K562 (cell line): ENCODE measurements around the gene SLC4A5. TPM values are rescaled to one million over a fixed set of nuclear protein-coding genes. Genes with fewer than 3 reads are reported as not detected.

ENCODE experiments used
- CEBPB ChIP-seq: fragments of 450-650 bp; IDR thresholded peaks from 2 replicates; pipeline ENCODE4 v1.6.1; 2016; ENCODE audit warnings: missing genetic modification characterization, missing compliant biosample characterization
- CREM ChIP-seq: IDR thresholded peaks from 2 replicates; pipeline ENCODE4 v1.6.1; 2014; ENCODE audit warnings: antibody characterized with exemption, low read depth
- HEY1 ChIP-seq: fragments of 250-450 bp; sonication (Bioruptor Pico); IDR thresholded peaks from 2 replicates; pipeline ENCODE4 v1.5.0; 2020; ENCODE audit warnings: mild to moderate bottlenecking, moderate library complexity, borderline replicate concordance
- NFATC3 ChIP-seq: fragments of 450-650 bp; IDR thresholded peaks from 2 replicates; pipeline ENCODE4 v1.6.1; 2017; ENCODE audit warnings: mild to moderate bottlenecking
- PCBP1 ChIP-seq: fragments of 200-400 bp; formaldehyde crosslinking; IDR thresholded peaks from 2 replicates; pipeline ENCODE4 v1.6.1; 2018; ENCODE audit warnings: mild to moderate bottlenecking, low read depth, low read length; ENCODE audit not compliant: poor library complexity, severe bottlenecking
- RAD21 ChIP-seq, 2 experiments: fragments of 250-450 bp in 1 of 2; fragments of 450-650 bp in 1 of 2; sonication (Bioruptor Pico) in 1 of 2; formaldehyde crosslinking in 1 of 2; IDR thresholded peaks in 1 of 2; conservative IDR thresholded peaks in 1 of 2; 2 replicates each; pipeline versions ENCODE4 v1.4.0 to v1.8.0; 2020 to 2022; ENCODE audit warnings: mild to moderate bottlenecking in 2 of 2, moderate library complexity in 1 of 2
- RBFOX2 ChIP-seq: fragments of 200-400 bp; formaldehyde crosslinking; IDR thresholded peaks from 2 replicates; pipeline ENCODE4 v1.6.1; 2017; ENCODE audit warnings: low read depth, mild to moderate bottlenecking, low read length, moderate library complexity
- SMARCC2 ChIP-seq: fragments of 450-650 bp; IDR thresholded peaks from 2 replicates; pipeline ENCODE4 v1.6.1; 2017; ENCODE audit warnings: antibody characterized with exemption, moderate library complexity, mild to moderate bottlenecking, low read depth
- TAF1 ChIP-seq: IDR thresholded peaks from 2 replicates; pipeline ENCODE4 v1.6.1; 2011; ENCODE audit warnings: mild to moderate bottlenecking, low read length, moderate library complexity; ENCODE audit not compliant: insufficient read depth, control insufficient read depth, severe bottlenecking; ENCODE audit errors: extremely low read depth
- THRB ChIP-seq: fragments of 450-650 bp; formaldehyde crosslinking; conservative IDR thresholded peaks from 2 replicates; pipeline ENCODE4 v1.4.0; 2022; ENCODE audit warnings: mild to moderate bottlenecking, missing genetic modification characterization
- TRIM25 ChIP-seq: fragments of 450-650 bp; IDR thresholded peaks from 2 replicates; pipeline ENCODE4 v1.7.0; 2016; ENCODE audit warnings: borderline replicate concordance
- USF2 ChIP-seq: sonication (generic); formaldehyde crosslinking; IDR thresholded peaks from 2 replicates; pipeline ENCODE4 v1.5.0; 2020; ENCODE audit warnings: missing genetic modification reagents
- YY1 ChIP-seq, 3 experiments: IDR thresholded peaks; 2 replicates each; pipeline ENCODE4 v1.6.1; 2011; ENCODE audit warnings: low read length in 2 of 3, mild to moderate bottlenecking in 2 of 3, moderate library complexity in 2 of 3, borderline replicate concordance in 1 of 3, control low read depth in 1 of 3, low read depth in 1 of 3; ENCODE audit not compliant: insufficient read depth in 3 of 3, insufficient replicate concordance in 2 of 3, control insufficient read depth in 1 of 3, insufficient read length in 1 of 3; ENCODE audit errors: extremely low read depth in 1 of 3
- ZNF146 ChIP-seq: IDR thresholded peaks from one replicate; pipeline ENCODE4 v1.6.1; 2018; ENCODE audit warnings: missing compliant biosample characterization; ENCODE audit not compliant: unreplicated experiment
- ZNF311 ChIP-seq: fragments of 250-450 bp; sonication (Bioruptor Pico); IDR thresholded peaks from 2 replicates; pipeline ENCODE4 v1.4.0; 2020; ENCODE audit warnings: mild to moderate bottlenecking, moderate library complexity
- ZNF507 ChIP-seq: conservative IDR thresholded peaks from 2 replicates; pipeline ENCODE4 v1.6.1; 2017; ENCODE audit warnings: missing genetic modification characterization, missing compliant biosample characterization
- ZNF785 ChIP-seq: fragments of 250-450 bp; sonication (Bioruptor Pico); IDR thresholded peaks from 2 replicates; pipeline ENCODE4 v1.4.0; 2020; ENCODE audit warnings: mild to moderate bottlenecking
- polyA plus RNA-seq, 8 experiments: library from polyadenylated mRNA; depleted of rRNA in 4 of 8; stranded (reverse) in 5 of 8; unstranded in 3 of 8; fragments of >200 nt; fragmentation: Nextera tagmentation in 2 of 8; fragmentation: Illumina TruSeq in 1 of 8; extraction: Ambion mirVana in 2 of 8; extraction: Trizol in 1 of 8; gene quantifications; 2 replicates each; pipeline versions ENCODE4 v1.2.1 to v1.2.3, GENCODE V29; 2011 to 2014; ENCODE audit warnings: inconsistent platforms in 1 of 8, missing spikeins in 1 of 8
- total RNA-seq, 7 experiments: library from RNA; depleted of rRNA in 6 of 7; stranded (reverse); fragments of >200 nt in 6 of 7; fragmentation: Illumina TruSeq in 2 of 7; extraction: Trizol in 2 of 7; gene quantifications; 2 replicates each; pipeline versions ENCODE4 v1.2.1 to v1.2.3, GENCODE V29; 2011 to 2021; ENCODE audit warnings: low replicate concordance in 1 of 7
- TF ChIP-seq, protein P1 (sequence below): sonication (generic); formaldehyde crosslinking; IDR thresholded peaks from 2 replicates; pipeline ENCODE4 v1.8.1; 2023; ENCODE audit warnings: mild to moderate bottlenecking, missing genetic modification reagents
- TF ChIP-seq, protein P2 (sequence below), 2 experiments: fragments of 250-450 bp in 1 of 2; fragments of 450-650 bp in 1 of 2; sonication (Bioruptor Pico) in 1 of 2; IDR thresholded peaks; 2 replicates each; pipeline versions ENCODE4 v1.6.1 to v1.8.0; 2016 to 2021; ENCODE audit warnings: mild to moderate bottlenecking in 2 of 2, moderate library complexity in 2 of 2, missing compliant biosample characterization in 1 of 2, missing genetic modification characterization in 1 of 2

The SLC4A5 gene
- total and polyA plus RNA-seq, 9 of the 15 experiments (the other 6 are each of a cell fraction or from before 2014, with no cell fraction given), result 0.03 to 0.77 (median 0.14) TPM; not detected in 1

GRCh38 chr2:74197049-74197448 lies 146.2 kb downstream of the SLC4A5 start (continued):
- TF ChIP-seq, protein P1, sequence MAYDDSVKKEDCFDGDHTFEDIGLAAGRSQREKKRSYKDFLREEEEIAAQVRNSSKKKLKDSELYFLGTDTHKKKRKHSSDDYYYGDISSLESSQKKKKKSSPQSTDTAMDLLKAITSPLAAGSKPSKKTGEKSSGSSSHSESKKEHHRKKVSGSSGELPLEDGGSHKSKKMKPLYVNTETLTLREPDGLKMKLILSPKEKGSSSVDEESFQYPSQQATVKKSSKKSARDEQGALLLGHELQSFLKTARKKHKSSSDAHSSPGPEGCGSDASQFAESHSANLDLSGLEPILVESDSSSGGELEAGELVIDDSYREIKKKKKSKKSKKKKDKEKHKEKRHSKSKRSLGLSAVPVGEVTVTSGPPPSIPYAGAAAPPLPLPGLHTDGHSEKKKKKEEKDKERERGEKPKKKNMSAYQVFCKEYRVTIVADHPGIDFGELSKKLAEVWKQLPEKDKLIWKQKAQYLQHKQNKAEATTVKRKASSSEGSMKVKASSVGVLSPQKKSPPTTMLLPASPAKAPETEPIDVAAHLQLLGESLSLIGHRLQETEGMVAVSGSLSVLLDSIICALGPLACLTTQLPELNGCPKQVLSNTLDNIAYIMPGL (CRISPR knock-in tag), result no peak
- TF ChIP-seq TRIM25, result no peak
- TF ChIP-seq, protein P2, sequence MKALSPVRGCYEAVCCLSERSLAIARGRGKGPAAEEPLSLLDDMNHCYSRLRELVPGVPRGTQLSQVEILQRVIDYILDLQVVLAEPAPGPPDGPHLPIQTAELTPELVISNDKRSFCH (CRISPR knock-in tag; IDR thresholded peaks at IDR 0.05), result no peak
- TF ChIP-seq, protein P2 (tag; IDR thresholded peaks at IDR 0.05), result peak; percentile 80
- no peak for TF ChIP-seq THRB (CRISPR knock-in tag)
- TF ChIP-seq CEBPB (tag), result no peak
- TF ChIP-seq CREM, result no peak
- no peak for TF ChIP-seq ZNF311 (CRISPR knock-in tag)
- no peak for TF ChIP-seq ZNF785
- peak; percentile 75 for TF ChIP-seq USF2
- no peak for TF ChIP-seq SMARCC2
- TF ChIP-seq TAF1, result no peak
- no peak for TF ChIP-seq NFATC3
- TF ChIP-seq RBFOX2, result 0 out of 2 replicates have a peak, but pooled peaks have one; percentile 40
- no peak for TF ChIP-seq RAD21 (CRISPR knock-in tag; conservative IDR thresholded peaks at IDR 0.05 in 1 of 2, IDR thresholded peaks at IDR 0.05 in 1 of 2)
- TF ChIP-seq YY1 (IDR thresholded peaks at IDR 0.05; ENCODE audit: borderline replicate concordance in 1 of 3, control insufficient read depth in 1 of 3, extremely low read depth in 1 of 3, insufficient read depth in 3 of 3, insufficient read length in 1 of 3, insufficient replicate concordance in 2 of 3, low read depth in 1 of 3, low read length in 2 of 3), result no peak
- no peak for TF ChIP-seq ZNF146
- no peak for TF ChIP-seq ZNF507
- no peak for TF ChIP-seq HEY1
- no peak for TF ChIP-seq PCBP1
